ENCODE results near the gene PEX11A. TPM values are rescaled to one million over a fixed set of nuclear protein-coding genes. Genes with fewer than 3 reads are reported as not detected.
A peak's percentile ranks its signal among the peaks of the same experiment; 100 is the strongest.

PEX11A gene
- total RNA-seq, 1 experiment from 2014 or later: 1.3 TPM

- Histone ChIP-seq H3K27me3 (ENCODE audit: insufficient read depth, low read length) (no peaks in the 10 kb centered on the region), H2BK15ac (ENCODE audit: low read depth, low read length) (no peak overlapping the region), H3K9me3 (ENCODE audit: control insufficient read depth, low read depth, low read length) (no peaks in the 10 kb centered on the region), H3K56ac (ENCODE audit: insufficient read length, low read depth, low read length) (no peak overlapping the region), H4K8ac (replicated peaks; ENCODE audit: insufficient read length, low read depth, low read length) (no peak overlapping the region), H3K27ac (ENCODE audit: insufficient read length, low read depth, low read length) (no peak overlapping the region), H3K4me1 (ENCODE audit: insufficient read depth, low read length) (no peaks in the 10 kb centered on the region), H4K91ac (ENCODE audit: insufficient read length, low read depth, low read length) (no peak overlapping the region), H3K14ac (ENCODE audit: insufficient read depth, low read length) (no peak overlapping the region), H3T11ph (ENCODE audit: low read length) (no peak overlapping the region), H3K23ac (ENCODE audit: insufficient read length, low read depth, low read length) (no peak overlapping the region), H2BK12ac (ENCODE audit: insufficient read length, low read depth, low read length) (no peak overlapping the region), H2BK20ac (ENCODE audit: low read depth, low read length, poor library complexity, severe bottlenecking) (no peak overlapping the region), H4K20me1 (ENCODE audit: control insufficient read depth, insufficient read depth, insufficient read length) (no peaks in the 10 kb centered on the region), H2AFZ (ENCODE audit: low read length) (no peak overlapping the region), H3K79me2 (ENCODE audit: insufficient read depth, low read length) (no peaks in the 10 kb centered on the region), H2BK120ac (ENCODE audit: low read depth, low read length, poor library complexity, severe bottlenecking) (no peak overlapping the region), H3K79me1 (ENCODE audit: insufficient read depth, low read depth, low read length, poor library complexity, severe bottlenecking) (no peaks in the 10 kb centered on the region), H2AK5ac (ENCODE audit: insufficient read length, low read length) (no peak overlapping the region), H3K23me2 (ENCODE audit: insufficient read length, low read depth, low read length, poor library complexity, severe bottlenecking) (no peaks in the 10 kb centered on the region), H3K4ac (ENCODE audit: low read depth, low read length) (no peak overlapping the region), H3K4me2 (ENCODE audit: insufficient read depth, insufficient read length, low read length) (no peak overlapping the region), H2BK5ac (ENCODE audit: insufficient read length, low read length) (no peak overlapping the region), H3K9ac (ENCODE audit: extremely low read depth, insufficient read length, low read length) (no peak overlapping the region), H3K18ac (ENCODE audit: insufficient read length, low read depth, low read length) (no peak overlapping the region), H4K5ac (ENCODE audit: insufficient read length, low read depth, low read length) (no peak overlapping the region)
- peaks cover 17 to 62% (median 47%) of the 10 kb centered on the region in 3 experiments; a peak in 6 of 7 replicates for H3K36me3 Mint-ChIP-seq (ENCODE audit: insufficient read depth in 1 of 3, low read depth in 3 of 3)
- peak overlapping the region in 1 of 3 experiments; percentile 68; a peak in 1 of 7 replicates for H3K27ac Mint-ChIP-seq
- no peaks in the 10 kb centered on the region for H3K27me3 Mint-ChIP-seq (ENCODE audit: low read depth)
- no CpG with 5 or more reads among the region's 22 CpGs for WGBS (ENCODE audit: extremely low coverage, insufficient read length, low lambda C conversion rate)
- no peak for DNase-seq
- H3K4me3 Mint-ChIP-seq: peak overlapping the region in 1 of 2 experiments; percentile 26; a peak in 1 of 5 replicates
- H3K4me1 Mint-ChIP-seq: peaks cover 3 to 7% of the 10 kb centered on the region in 2 experiments
- H3K9me3 Mint-ChIP-seq: no peaks in the 10 kb centered on the region
- TF ChIP-seq, protein P1, sequence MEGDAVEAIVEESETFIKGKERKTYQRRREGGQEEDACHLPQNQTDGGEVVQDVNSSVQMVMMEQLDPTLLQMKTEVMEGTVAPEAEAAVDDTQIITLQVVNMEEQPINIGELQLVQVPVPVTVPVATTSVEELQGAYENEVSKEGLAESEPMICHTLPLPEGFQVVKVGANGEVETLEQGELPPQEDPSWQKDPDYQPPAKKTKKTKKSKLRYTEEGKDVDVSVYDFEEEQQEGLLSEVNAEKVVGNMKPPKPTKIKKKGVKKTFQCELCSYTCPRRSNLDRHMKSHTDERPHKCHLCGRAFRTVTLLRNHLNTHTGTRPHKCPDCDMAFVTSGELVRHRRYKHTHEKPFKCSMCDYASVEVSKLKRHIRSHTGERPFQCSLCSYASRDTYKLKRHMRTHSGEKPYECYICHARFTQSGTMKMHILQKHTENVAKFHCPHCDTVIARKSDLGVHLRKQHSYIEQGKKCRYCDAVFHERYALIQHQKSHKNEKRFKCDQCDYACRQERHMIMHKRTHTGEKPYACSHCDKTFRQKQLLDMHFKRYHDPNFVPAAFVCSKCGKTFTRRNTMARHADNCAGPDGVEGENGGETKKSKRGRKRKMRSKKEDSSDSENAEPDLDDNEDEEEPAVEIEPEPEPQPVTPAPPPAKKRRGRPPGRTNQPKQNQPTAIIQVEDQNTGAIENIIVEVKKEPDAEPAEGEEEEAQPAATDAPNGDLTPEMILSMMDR (conservative IDR thresholded peaks at IDR 0.05): no peak
Measured at GRCh38 chr15:89646416-89647141, 44.0 kb downstream of the PEX11A start.

Measured in H9 (cell line).